Measurements from ENCODE around the gene GNG7.
"Not testable (repeated sequence)": the region's sequence is repeated elsewhere in the genome, so short reads cannot be mapped to it uniquely, and the experiment has no call there.

Gene GNG7

DNA sequence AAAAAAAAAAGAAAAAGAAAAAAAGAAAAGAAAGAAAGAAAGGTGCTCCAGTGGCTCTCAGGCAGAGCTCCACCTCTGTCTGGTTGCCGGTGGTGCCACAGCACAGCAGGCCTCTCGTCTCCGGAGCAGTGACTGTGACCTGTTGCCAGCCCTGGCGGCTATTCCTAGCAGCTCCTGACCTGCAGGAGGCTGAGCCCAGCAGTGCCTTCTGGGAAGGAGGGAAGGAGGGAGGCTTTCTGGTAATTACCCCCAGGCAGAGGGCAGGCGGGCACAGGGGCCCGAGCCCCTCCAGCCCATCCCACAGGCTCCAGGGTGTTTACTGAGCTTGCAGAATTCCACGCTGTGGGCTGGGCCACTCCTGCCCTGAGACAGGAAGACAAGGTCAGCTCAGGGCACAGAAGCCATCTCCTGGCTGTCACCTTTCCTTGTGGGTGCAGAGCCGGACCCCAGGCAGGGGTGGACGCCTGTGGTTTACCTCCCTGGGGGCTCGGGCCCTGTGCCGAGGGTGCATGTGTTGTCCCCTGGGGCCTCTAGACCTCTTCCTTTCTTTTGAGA, 77.9 kb downstream of the GNG7 start:
- Histone ChIP-seq H3F3A (ENCODE audit: low read depth) (peaks cover 8% of the 10 kb centered on the region; the same call in 1 of the 2 replicates), H3K9ac (ENCODE audit: low read depth, low read length, poor library complexity, severe bottlenecking) (peak overlapping the region; percentile 21), H3K4me2 (ENCODE audit: low read depth, low read length, poor library complexity, severe bottlenecking) (peak overlapping the region; percentile 29)

DNA sequence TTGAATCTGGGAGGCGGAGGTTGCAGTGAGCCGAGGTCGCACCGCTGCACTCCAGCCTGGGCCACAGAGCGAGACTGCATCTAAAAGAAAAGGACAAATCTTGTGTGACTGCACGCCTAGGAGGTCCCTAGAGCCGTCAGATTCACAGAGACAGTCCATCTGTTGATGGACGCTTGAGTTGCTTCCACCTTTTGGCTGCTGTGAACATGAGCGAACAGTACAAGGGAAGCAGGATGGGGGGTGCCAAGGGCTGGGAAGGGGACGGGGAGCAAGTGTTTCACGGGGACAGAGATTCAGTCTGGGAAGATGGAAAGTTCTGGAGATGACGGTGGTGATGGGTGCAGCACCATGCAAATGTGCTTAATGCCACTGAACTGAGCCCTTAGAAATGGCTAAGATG, 78.7 kb downstream of the GNG7 start:
- Histone ChIP-seq H4K20me1 (ENCODE audit: insufficient read depth, low read length, poor library complexity, severe bottlenecking) (no peaks in the 10 kb centered on the region), H3K9me3 (ENCODE audit: insufficient read depth, low read depth, low read length) (no peaks in the 10 kb centered on the region), H3K4me2 (ENCODE audit: low read depth, low read length, poor library complexity, severe bottlenecking) (no peak overlapping the region), H3K27me3 (ENCODE audit: insufficient read depth, low read length, poor library complexity, severe bottlenecking) (no peaks in the 10 kb centered on the region), H3F3A (ENCODE audit: low read depth) (peaks cover 8% of the 10 kb centered on the region; the same call in 1 of the 2 replicates), H3K9ac (ENCODE audit: low read depth, low read length, poor library complexity, severe bottlenecking) (no peak overlapping the region), H3K36me3 (ENCODE audit: insufficient read depth, low read length) (no peaks in the 10 kb centered on the region), H3K9me2 (replicated peaks; ENCODE audit: low read depth, low read length) (no peaks in the 10 kb centered on the region), H2AFZ (ENCODE audit: low read length) (no peak overlapping the region), H3K4me1 (ENCODE audit: insufficient read depth, low read length, poor library complexity, severe bottlenecking) (peaks cover 55% of the 10 kb centered on the region), H3K4me3 (ENCODE audit: low read length, poor library complexity, severe bottlenecking) (no peak overlapping the region), H3K79me2 (ENCODE audit: insufficient read depth, low read length) (no peaks in the 10 kb centered on the region)
- TF ChIP-seq, protein P1, sequence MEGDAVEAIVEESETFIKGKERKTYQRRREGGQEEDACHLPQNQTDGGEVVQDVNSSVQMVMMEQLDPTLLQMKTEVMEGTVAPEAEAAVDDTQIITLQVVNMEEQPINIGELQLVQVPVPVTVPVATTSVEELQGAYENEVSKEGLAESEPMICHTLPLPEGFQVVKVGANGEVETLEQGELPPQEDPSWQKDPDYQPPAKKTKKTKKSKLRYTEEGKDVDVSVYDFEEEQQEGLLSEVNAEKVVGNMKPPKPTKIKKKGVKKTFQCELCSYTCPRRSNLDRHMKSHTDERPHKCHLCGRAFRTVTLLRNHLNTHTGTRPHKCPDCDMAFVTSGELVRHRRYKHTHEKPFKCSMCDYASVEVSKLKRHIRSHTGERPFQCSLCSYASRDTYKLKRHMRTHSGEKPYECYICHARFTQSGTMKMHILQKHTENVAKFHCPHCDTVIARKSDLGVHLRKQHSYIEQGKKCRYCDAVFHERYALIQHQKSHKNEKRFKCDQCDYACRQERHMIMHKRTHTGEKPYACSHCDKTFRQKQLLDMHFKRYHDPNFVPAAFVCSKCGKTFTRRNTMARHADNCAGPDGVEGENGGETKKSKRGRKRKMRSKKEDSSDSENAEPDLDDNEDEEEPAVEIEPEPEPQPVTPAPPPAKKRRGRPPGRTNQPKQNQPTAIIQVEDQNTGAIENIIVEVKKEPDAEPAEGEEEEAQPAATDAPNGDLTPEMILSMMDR (conservative IDR thresholded peaks at IDR 0.05; ENCODE audit: low read length), result no peak
- TF ChIP-seq EZH2phosphoT487 (IDR thresholded peaks at IDR 0.05; ENCODE audit: borderline replicate concordance), result no peak

More for the DNA sequence above, 77.9 kb downstream of the GNG7 start:
- TF ChIP-seq EZH2phosphoT487 (IDR thresholded peaks at IDR 0.05; ENCODE audit: borderline replicate concordance), result no peak
- TF ChIP-seq, protein P1 (conservative IDR thresholded peaks at IDR 0.05; ENCODE audit: low read length), result no peak
- Histone ChIP-seq H3K36me3 (ENCODE audit: insufficient read depth, low read length) (no peaks in the 10 kb centered on the region), H4K20me1 (ENCODE audit: insufficient read depth, low read length, poor library complexity, severe bottlenecking) (no peaks in the 10 kb centered on the region), H3K4me3 (ENCODE audit: low read length, poor library complexity, severe bottlenecking) (no peak overlapping the region), H3K79me2 (ENCODE audit: insufficient read depth, low read length) (no peaks in the 10 kb centered on the region), H2AFZ (ENCODE audit: low read length) (no peak overlapping the region), H3K9me2 (replicated peaks; ENCODE audit: low read depth, low read length) (no peaks in the 10 kb centered on the region), H3K27me3 (ENCODE audit: insufficient read depth, low read length, poor library complexity, severe bottlenecking) (no peaks in the 10 kb centered on the region), H3K9me3 (ENCODE audit: insufficient read depth, low read depth, low read length) (no peaks in the 10 kb centered on the region), H3K4me1 (ENCODE audit: insufficient read depth, low read length, poor library complexity, severe bottlenecking) (peaks cover 47% of the 10 kb centered on the region)

DNA sequence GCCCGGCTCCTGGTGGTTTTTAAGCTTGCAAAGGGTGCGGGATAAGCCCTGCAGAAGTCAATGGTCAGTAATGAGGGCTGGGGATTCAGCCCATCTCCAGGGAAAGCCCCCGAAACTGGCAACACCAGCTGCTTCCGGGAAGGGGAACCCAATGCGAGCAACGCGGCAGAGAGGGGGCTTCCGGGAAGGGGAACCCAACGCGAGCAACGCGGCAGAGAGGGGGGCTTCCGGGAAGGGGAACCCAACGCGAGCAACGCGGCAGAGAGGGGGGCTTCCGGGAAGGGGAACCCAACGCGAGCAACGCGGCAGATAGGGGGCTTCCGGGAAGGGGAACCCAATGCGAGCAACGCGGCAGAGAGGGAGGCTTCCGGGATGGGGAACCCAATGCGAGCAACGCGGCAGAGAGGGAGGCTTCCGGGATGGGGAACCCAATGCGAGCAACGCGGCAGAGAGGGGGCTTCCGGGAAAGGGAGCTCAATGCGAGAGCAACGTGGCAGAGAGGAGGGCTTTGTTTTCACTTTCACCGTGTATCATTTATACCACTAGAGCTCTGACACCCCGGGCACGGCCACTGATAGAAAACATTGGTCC, 80.0 kb downstream of the GNG7 start:
- not testable (repeated sequence) for H3K9me3 ChIP-seq (ENCODE audit: insufficient read depth, low read depth, low read length); H3K9me2 ChIP-seq (replicated peaks; ENCODE audit: low read depth, low read length); H2AFZ ChIP-seq (ENCODE audit: low read length); H3K4me3 ChIP-seq (ENCODE audit: low read length, poor library complexity, severe bottlenecking); H4K20me1 ChIP-seq (ENCODE audit: insufficient read depth, low read length, poor library complexity, severe bottlenecking); H3K27me3 ChIP-seq (ENCODE audit: insufficient read depth, low read length, poor library complexity, severe bottlenecking); H3K36me3 ChIP-seq (ENCODE audit: insufficient read depth, low read length); H3F3A ChIP-seq (ENCODE audit: low read depth); H3K79me2 ChIP-seq (ENCODE audit: insufficient read depth, low read length)
- Histone ChIP-seq H3K4me2 (ENCODE audit: low read depth, low read length, poor library complexity, severe bottlenecking) (peak overlapping the region; percentile 84), H3K9ac (ENCODE audit: low read depth, low read length, poor library complexity, severe bottlenecking) (peak overlapping the region; percentile 62), H3K4me1 (ENCODE audit: insufficient read depth, low read length, poor library complexity, severe bottlenecking) (peaks cover 61% of the 10 kb centered on the region)

DNA sequence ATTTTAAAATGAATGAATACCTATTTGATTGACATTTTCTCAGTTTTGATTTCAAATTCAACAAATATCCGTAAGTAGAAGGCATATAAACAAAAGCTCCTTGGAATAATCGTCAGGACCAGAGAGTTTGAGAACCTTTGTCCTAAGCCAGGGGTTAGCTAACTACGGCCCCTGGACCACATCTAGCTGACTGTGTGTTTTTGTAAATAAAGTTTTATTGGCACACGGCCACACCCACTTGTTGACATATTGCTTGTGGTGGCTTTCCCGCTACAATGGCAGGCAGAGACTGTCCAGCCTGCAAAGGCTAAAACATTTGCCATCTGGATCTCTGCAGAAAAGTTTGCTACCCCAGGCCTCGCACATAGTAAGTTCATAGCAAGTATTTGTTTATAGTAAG, 83.4 kb downstream of the GNG7 start:
- Histone ChIP-seq H2AFZ (ENCODE audit: low read length) (peak overlapping the region; percentile 59; the same call in 1 of the 2 replicates), H4K20me1 (ENCODE audit: insufficient read depth, low read length, poor library complexity, severe bottlenecking) (no peaks in the 10 kb centered on the region), H3K9me3 (ENCODE audit: insufficient read depth, low read depth, low read length) (no peaks in the 10 kb centered on the region), H3K9me2 (replicated peaks; ENCODE audit: low read depth, low read length) (no peaks in the 10 kb centered on the region), H3K27me3 (ENCODE audit: insufficient read depth, low read length, poor library complexity, severe bottlenecking) (no peaks in the 10 kb centered on the region), H3K9ac (ENCODE audit: low read depth, low read length, poor library complexity, severe bottlenecking) (peak overlapping the region; percentile 71), H3K4me3 (ENCODE audit: low read length, poor library complexity, severe bottlenecking) (peak overlapping the region; percentile 66), H3K4me2 (ENCODE audit: low read depth, low read length, poor library complexity, severe bottlenecking) (peak overlapping the region; percentile 88), H3K4me1 (ENCODE audit: insufficient read depth, low read length, poor library complexity, severe bottlenecking) (peaks cover 66% of the 10 kb centered on the region), H3F3A (ENCODE audit: low read depth) (peaks cover 8% of the 10 kb centered on the region; the same call in 1 of the 2 replicates), H3K79me2 (ENCODE audit: insufficient read depth, low read length) (no peaks in the 10 kb centered on the region), H3K36me3 (ENCODE audit: insufficient read depth, low read length) (no peaks in the 10 kb centered on the region)
- TF ChIP-seq, protein P1 (conservative IDR thresholded peaks at IDR 0.05; ENCODE audit: low read length), result no peak
- TF ChIP-seq EZH2phosphoT487 (IDR thresholded peaks at IDR 0.05; ENCODE audit: borderline replicate concordance), result no peak
